GM18519 (cell line): ENCODE measurements around the gene PRKAR1B.

Experiments
- ATAC-seq: cut with Tn5 transposase; IDR thresholded peaks from one replicate; pipeline ENCODE4 v1.9.1; 2021; ENCODE audit warnings: mild to moderate bottlenecking, moderate library complexity; ENCODE audit not compliant: unreplicated experiment, low FRiP score

PRKAR1B gene

GRCh38 chr7:504221-505111 lies 222.6 kb downstream of the PRKAR1B start:
- no peak for ATAC-seq

GRCh38 chr7:503575-504111 lies 223.4 kb downstream of the PRKAR1B start:
- ATAC-seq, result no peak

GRCh38 chr7:502296-502695 lies 224.8 kb downstream of the PRKAR1B start:
- ATAC-seq, result no peak

- ATAC-seq, result no peak
These were observed 225.6 kb downstream of the PRKAR1B start for GRCh38 chr7:501526-501925.

GRCh38 chr7:500521-501420 lies 226.3 kb downstream of the PRKAR1B start:
- no peak for ATAC-seq

- ATAC-seq, result no peak
These were observed 227.1 kb downstream of the PRKAR1B start for GRCh38 chr7:499853-500485.
